Skeletal muscle satellite cell (primary cell): ENCODE results near the gene MTERF2.
A peak's percentile ranks its signal among the peaks of the same experiment; 100 is the strongest.

Experiments used
- H3K27me3 ChIP-seq: 2 replicates; pipeline ENCODE4 v1.7.0; 2013; ENCODE audit warnings: low read length; ENCODE audit not compliant: control insufficient read depth, insufficient read depth
- H3K36me3 ChIP-seq: 2 replicates; pipeline ENCODE4 v1.7.0; 2013; ENCODE audit warnings: mild to moderate bottlenecking, control low read depth, low read length; ENCODE audit not compliant: insufficient read depth
- H3K4me1 ChIP-seq: 2 replicates; pipeline ENCODE4 v1.7.0; 2013; ENCODE audit warnings: low read length; ENCODE audit not compliant: control insufficient read depth, insufficient read depth
- H3K4me2 ChIP-seq: 2 replicates; pipeline ENCODE4 v1.7.0; 2013; ENCODE audit warnings: mild to moderate bottlenecking, low read length
- H3K4me3 ChIP-seq: 2 replicates; pipeline ENCODE4 v1.7.0; 2013; ENCODE audit warnings: low read length
- H3K9ac ChIP-seq: 2 replicates; pipeline ENCODE4 v1.7.0; 2013; ENCODE audit warnings: mild to moderate bottlenecking, low read depth, low read length, moderate library complexity
- H3K9me3 ChIP-seq: replicated peaks from 2 replicates; pipeline ENCODE4 v1.7.0; 2013; ENCODE audit warnings: mild to moderate bottlenecking, control low read depth, low read length

Gene MTERF2

GRCh38 chr12:106986135-106986534 lies 811 bp downstream of the MTERF2 start:
- Histone ChIP-seq H3K4me3 (peak overlapping the region; percentile 86), H3K27me3 (no peaks in the 10 kb centered on the region), H3K4me1 (peaks cover 20% of the 10 kb centered on the region), H3K36me3 (peaks cover 9% of the 10 kb centered on the region), H3K9me3 (no peaks in the 10 kb centered on the region), H3K4me2 (peak overlapping the region; percentile 75), H3K9ac (peak overlapping the region; percentile 92)

GRCh38 chr12:106985479-106985878 lies 1.5 kb downstream of the MTERF2 start:
- Histone ChIP-seq H3K27me3 (no peaks in the 10 kb centered on the region), H3K36me3 (peaks cover 9% of the 10 kb centered on the region), H3K4me3 (peak overlapping the region; percentile 86), H3K4me1 (peaks cover 20% of the 10 kb centered on the region), H3K9ac (peak overlapping the region; percentile 92), H3K9me3 (no peaks in the 10 kb centered on the region), H3K4me2 (peak overlapping the region; percentile 75)

GRCh38 chr12:106984588-106985137 lies 2.3 kb downstream of the MTERF2 start:
- H3K27me3 ChIP-seq: no peaks in the 10 kb centered on the region
- no peak overlapping the region for H3K4me2 ChIP-seq
- peaks cover 20% of the 10 kb centered on the region for H3K4me1 ChIP-seq
- H3K4me3 ChIP-seq: no peak overlapping the region
- H3K36me3 ChIP-seq: peaks cover 9% of the 10 kb centered on the region
- H3K9me3 ChIP-seq: no peaks in the 10 kb centered on the region
- H3K9ac ChIP-seq: no peak overlapping the region

GRCh38 chr12:106982229-106982628 lies 4.7 kb downstream of the MTERF2 start:
- Histone ChIP-seq H3K4me3 (no peak overlapping the region), H3K36me3 (peaks cover 16% of the 10 kb centered on the region), H3K9me3 (no peaks in the 10 kb centered on the region), H3K4me2 (no peak overlapping the region), H3K9ac (no peak overlapping the region), H3K4me1 (peaks cover 21% of the 10 kb centered on the region), H3K27me3 (no peaks in the 10 kb centered on the region)

GRCh38 chr12:106981788-106982187 lies 5.2 kb downstream of the MTERF2 start:
- Histone ChIP-seq H3K27me3 (no peaks in the 10 kb centered on the region), H3K36me3 (peaks cover 16% of the 10 kb centered on the region)

GRCh38 chr12:106980944-106981343 lies 6.0 kb downstream of the MTERF2 start:
- Histone ChIP-seq H3K9me3 (no peaks in the 10 kb centered on the region), H3K4me1 (peaks cover 28% of the 10 kb centered on the region), H3K4me2 (no peak overlapping the region), H3K27me3 (no peaks in the 10 kb centered on the region), H3K4me3 (no peak overlapping the region), H3K36me3 (peaks cover 17% of the 10 kb centered on the region), H3K9ac (no peak overlapping the region)

More at GRCh38 chr12:106981788-106982187, 5.2 kb downstream of the MTERF2 start:
- Histone ChIP-seq H3K9ac (no peak overlapping the region), H3K9me3 (no peaks in the 10 kb centered on the region), H3K4me3 (no peak overlapping the region), H3K4me2 (no peak overlapping the region), H3K4me1 (peaks cover 22% of the 10 kb centered on the region)

GRCh38 chr12:106978035-106978800 lies 8.7 kb downstream of the MTERF2 start:
- no peaks in the 10 kb centered on the region for H3K9me3 ChIP-seq
- no peak overlapping the region for H3K4me3 ChIP-seq
- peaks cover 30% of the 10 kb centered on the region for H3K4me1 ChIP-seq
- H3K27me3 ChIP-seq: no peaks in the 10 kb centered on the region
- peaks cover 32% of the 10 kb centered on the region for H3K36me3 ChIP-seq
- no peak overlapping the region for H3K9ac ChIP-seq
- H3K4me2 ChIP-seq: no peak overlapping the region

GRCh38 chr12:106976668-106977067 lies 10.3 kb downstream of the MTERF2 start:
- Histone ChIP-seq H3K36me3 (peaks cover 40% of the 10 kb centered on the region), H3K4me2 (no peak overlapping the region), H3K27me3 (no peaks in the 10 kb centered on the region), H3K9me3 (no peaks in the 10 kb centered on the region), H3K4me1 (peaks cover 26% of the 10 kb centered on the region), H3K4me3 (no peak overlapping the region), H3K9ac (no peak overlapping the region)

GRCh38 chr12:106975993-106976658 lies 10.8 kb downstream of the MTERF2 start:
- H3K36me3 ChIP-seq: peaks cover 46% of the 10 kb centered on the region
- no peaks in the 10 kb centered on the region for H3K27me3 ChIP-seq
- H3K4me3 ChIP-seq: no peak overlapping the region
- H3K9me3 ChIP-seq: no peaks in the 10 kb centered on the region
- no peak overlapping the region for H3K4me2 ChIP-seq
- no peak overlapping the region for H3K9ac ChIP-seq
- peaks cover 26% of the 10 kb centered on the region for H3K4me1 ChIP-seq

GRCh38 chr12:106975098-106975497 lies 11.8 kb downstream of the MTERF2 start:
- Histone ChIP-seq H3K9ac (no peak overlapping the region), H3K36me3 (peaks cover 55% of the 10 kb centered on the region), H3K4me1 (peaks cover 26% of the 10 kb centered on the region)

GRCh38 chr12:106974511-106974910 lies 12.4 kb downstream of the MTERF2 start:
- Histone ChIP-seq H3K4me2 (no peak overlapping the region), H3K27me3 (no peaks in the 10 kb centered on the region), H3K4me1 (peaks cover 26% of the 10 kb centered on the region), H3K9ac (no peak overlapping the region), H3K36me3 (peaks cover 59% of the 10 kb centered on the region), H3K4me3 (no peak overlapping the region), H3K9me3 (no peaks in the 10 kb centered on the region)

More at GRCh38 chr12:106975098-106975497, 11.8 kb downstream of the MTERF2 start:
- Histone ChIP-seq H3K9me3 (no peaks in the 10 kb centered on the region), H3K27me3 (no peaks in the 10 kb centered on the region), H3K4me3 (no peak overlapping the region), H3K4me2 (no peak overlapping the region)
